Astrocyte of the cerebellum (primary cell): Measurements from ENCODE around the gene TRPM5.

ENCODE experiments used
- DNase-seq: peaks from one replicate; pipeline ENCODE4 v3.0.0-alpha.2; 2011; ENCODE audit warnings: low read depth
- H3K4me3 ChIP-seq: 2 replicates; pipeline ENCODE4 v1.5.1; 2011; ENCODE audit warnings: mild to moderate bottlenecking, low read depth, low read length, moderate library complexity
- in situ Hi-C: cut with HindIII; loops from 2 replicates; pipeline ENCODE4 v1.10.0; 2017; ENCODE audit warnings: low sequenced_read_pairs
- TF ChIP-seq, protein P1 (sequence below): IDR thresholded peaks from 2 replicates; pipeline ENCODE4 v1.5.1; 2012; ENCODE audit warnings: low read length, low read depth, moderate library complexity, mild to moderate bottlenecking; ENCODE audit errors: missing control alignments

The TRPM5 gene

DNA sequence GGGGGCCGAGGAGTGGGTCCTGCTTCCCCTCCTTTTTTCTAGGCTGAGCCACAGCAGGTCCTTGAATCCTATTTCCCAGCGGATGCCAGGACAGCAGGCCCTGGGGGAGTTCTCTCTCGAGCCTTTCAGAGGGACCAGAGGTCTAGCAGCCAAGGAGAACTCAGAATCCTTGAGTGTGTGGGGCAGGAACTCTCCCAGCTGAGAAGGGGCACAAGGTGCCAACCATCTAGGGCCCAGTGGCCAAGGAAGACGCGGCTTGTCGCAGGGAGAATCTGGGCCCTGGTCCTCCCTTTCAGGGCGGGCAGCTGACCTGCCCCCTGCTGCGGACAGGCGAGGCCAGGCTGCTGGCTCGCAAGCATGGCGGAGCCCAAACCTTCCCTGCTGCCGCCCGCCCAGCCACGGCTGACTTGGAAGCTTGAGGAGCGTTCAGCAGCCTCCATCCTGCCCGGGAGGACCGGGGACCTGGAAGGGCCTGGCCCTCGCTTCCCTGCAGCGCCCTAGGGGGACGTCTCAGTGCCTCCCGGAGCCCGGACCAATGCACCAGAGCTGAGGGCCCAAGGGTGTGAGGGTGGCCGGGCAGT is 44.7 kb downstream of the TRPM5 start:
- in situ Hi-C loops: no loop called here
- TF ChIP-seq, protein P1, sequence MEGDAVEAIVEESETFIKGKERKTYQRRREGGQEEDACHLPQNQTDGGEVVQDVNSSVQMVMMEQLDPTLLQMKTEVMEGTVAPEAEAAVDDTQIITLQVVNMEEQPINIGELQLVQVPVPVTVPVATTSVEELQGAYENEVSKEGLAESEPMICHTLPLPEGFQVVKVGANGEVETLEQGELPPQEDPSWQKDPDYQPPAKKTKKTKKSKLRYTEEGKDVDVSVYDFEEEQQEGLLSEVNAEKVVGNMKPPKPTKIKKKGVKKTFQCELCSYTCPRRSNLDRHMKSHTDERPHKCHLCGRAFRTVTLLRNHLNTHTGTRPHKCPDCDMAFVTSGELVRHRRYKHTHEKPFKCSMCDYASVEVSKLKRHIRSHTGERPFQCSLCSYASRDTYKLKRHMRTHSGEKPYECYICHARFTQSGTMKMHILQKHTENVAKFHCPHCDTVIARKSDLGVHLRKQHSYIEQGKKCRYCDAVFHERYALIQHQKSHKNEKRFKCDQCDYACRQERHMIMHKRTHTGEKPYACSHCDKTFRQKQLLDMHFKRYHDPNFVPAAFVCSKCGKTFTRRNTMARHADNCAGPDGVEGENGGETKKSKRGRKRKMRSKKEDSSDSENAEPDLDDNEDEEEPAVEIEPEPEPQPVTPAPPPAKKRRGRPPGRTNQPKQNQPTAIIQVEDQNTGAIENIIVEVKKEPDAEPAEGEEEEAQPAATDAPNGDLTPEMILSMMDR: no peak
- H3K4me3 ChIP-seq: peak overlapping the region; percentile 76
- DNase-seq: no peak

- peak overlapping the region; percentile 76 for H3K4me3 ChIP-seq
- in situ Hi-C loops: no loop called here
- TF ChIP-seq, protein P1: no peak
- no peak for DNase-seq
These were observed 45.5 kb downstream of the TRPM5 start for GRCh38 chr11:2398664-2399355.

DNA sequence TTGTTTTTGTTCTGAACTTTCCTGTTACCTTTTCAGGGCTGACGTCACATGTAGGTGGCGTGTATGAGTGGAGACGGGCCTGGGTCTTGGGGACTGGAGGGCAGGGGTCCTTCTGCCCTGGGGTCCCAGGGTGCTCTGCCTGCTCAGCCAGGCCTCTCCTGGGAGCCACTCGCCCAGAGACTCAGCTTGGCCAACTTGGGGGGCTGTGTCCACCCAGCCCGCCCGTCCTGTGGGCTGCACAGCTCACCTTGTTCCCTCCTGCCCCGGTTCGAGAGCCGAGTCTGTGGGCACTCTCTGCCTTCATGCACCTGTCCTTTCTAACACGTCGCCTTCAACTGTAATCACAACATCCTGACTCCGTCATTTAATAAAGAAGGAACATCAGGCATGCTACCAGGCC is 47.3 kb downstream of the TRPM5 start:
- in situ Hi-C loops: no loop called here
- no peak for DNase-seq
- no peak overlapping the region for H3K4me3 ChIP-seq
- TF ChIP-seq, protein P1: no peak

DNA sequence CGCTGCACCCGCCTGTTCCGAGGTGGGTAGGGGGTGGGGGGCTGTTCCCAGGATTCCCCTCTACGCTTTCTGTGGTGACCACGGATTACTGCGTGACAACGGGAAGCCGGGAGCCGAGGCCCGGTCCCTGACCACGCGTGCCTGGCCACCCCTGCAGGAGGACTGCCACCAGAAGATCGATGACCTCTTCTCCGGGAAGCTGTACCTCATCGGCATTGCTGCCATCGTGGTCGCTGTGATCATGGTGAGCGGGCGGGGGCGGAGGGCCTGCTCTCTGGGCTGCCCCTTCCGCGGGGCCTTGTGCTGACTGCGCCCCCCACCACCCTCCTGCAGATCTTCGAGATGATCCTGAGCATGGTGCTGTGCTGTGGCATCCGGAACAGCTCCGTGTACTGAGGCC is 47.8 kb downstream of the TRPM5 start:
- H3K4me3 ChIP-seq: no peak overlapping the region
- TF ChIP-seq, protein P1: no peak
- DNase-seq: no peak
- in situ Hi-C loops: no loop called here

DNA sequence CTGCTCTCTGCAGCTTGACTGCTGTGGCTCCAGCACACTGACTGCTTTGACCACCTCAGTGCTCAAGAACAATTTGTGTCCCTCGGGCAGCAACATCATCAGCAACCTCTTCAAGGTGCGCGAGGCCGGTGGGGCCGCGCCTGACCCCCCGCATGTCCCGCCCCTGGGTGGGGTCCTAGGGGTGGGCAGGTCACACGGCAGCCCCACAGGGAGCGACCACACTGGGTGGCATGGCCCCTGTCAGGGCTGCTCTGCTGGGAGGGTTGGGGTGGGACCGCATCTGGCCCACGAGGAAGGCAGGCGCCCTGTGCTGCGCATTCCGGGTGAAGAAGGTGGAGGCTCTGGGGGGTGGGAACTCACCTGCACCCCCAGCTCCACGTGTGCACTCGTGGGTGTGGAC is 48.5 kb downstream of the TRPM5 start:
- DNase-seq: no peak
- TF ChIP-seq, protein P1: no peak
- H3K4me3 ChIP-seq: no peak overlapping the region
- in situ Hi-C loops: no loop called here

DNA sequence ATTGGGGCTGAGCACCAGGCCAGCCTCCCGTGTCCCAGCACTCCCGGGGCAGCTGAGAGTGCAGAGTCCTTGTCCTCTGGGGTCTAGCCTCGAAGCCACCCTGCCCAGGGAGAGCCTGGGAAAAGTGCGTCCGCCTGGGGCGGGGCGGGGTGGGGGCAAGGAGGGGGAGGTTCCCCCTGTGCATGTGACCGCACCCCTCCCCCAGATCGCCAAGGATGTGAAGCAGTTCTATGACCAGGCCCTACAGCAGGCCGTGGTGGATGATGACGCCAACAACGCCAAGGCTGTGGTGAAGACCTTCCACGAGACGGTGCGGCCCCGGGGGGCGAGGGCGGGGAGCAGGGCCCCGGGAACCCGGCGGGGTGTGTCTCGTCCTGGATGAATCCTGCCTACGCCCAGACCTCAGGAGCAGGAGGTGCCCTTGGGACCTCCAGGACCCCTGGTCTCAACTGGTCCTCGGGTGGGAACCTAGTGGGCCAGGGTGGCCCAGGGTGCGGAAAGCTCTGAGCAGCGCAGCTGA is 49.0 kb downstream of the TRPM5 start:
- TF ChIP-seq, protein P1: no peak
- H3K4me3 ChIP-seq: no peak overlapping the region

More for the DNA sequence above, 49.0 kb downstream of the TRPM5 start:
- in situ Hi-C loops: no loop called here
- no peak for DNase-seq
